Fibroblast of lung (primary cell): Measurements from ENCODE around the gene NKAIN4. TPM values are rescaled to one million over a fixed set of nuclear protein-coding genes. Genes with fewer than 3 reads are reported as not detected.
A peak's percentile ranks its signal among the peaks of the same experiment; 100 is the strongest.

ENCODE experiments used
- DNase-seq, 2 donors: peaks; one replicate each; pipeline versions ENCODE4 v3.0.0 to v3.0.0-alpha.2; 2010; ENCODE audit warnings: low read depth in 2 of 2
- H2AFZ ChIP-seq: 2 replicates; pipeline ENCODE4 v1.5.1; 2012; ENCODE audit warnings: low read length, control low read depth, inconsistent platforms
- H3K27ac ChIP-seq: 2 replicates; pipeline ENCODE4 v1.5.1; 2011; ENCODE audit warnings: low read length, control low read depth; ENCODE audit not compliant: insufficient read depth
- H3K27me3 ChIP-seq: 2 replicates; pipeline ENCODE4 v1.5.1; 2011; ENCODE audit warnings: mild to moderate bottlenecking, low read length; ENCODE audit not compliant: control insufficient read depth, insufficient read depth
- H3K36me3 ChIP-seq: 2 replicates; pipeline ENCODE4 v1.5.1; 2011; ENCODE audit warnings: low read length; ENCODE audit not compliant: control insufficient read depth, insufficient read depth
- H3K4me1 ChIP-seq: 2 replicates; pipeline ENCODE4 v1.5.1; 2011; ENCODE audit warnings: low read length; ENCODE audit not compliant: control insufficient read depth, insufficient read depth; ENCODE audit errors: extremely low read depth
- H3K4me2 ChIP-seq: 2 replicates; pipeline ENCODE4 v1.5.1; 2011; ENCODE audit warnings: low read length, control low read depth; ENCODE audit not compliant: insufficient read depth; ENCODE audit errors: extremely low read depth
- H3K4me3 ChIP-seq, 4 experiments: fragments of 200-600 bp in 1 of 4; sonication (generic) in 1 of 4; replicated peaks in 1 of 4; 2 replicates each; pipeline ENCODE4 v1.5.1; 2011 to 2016; ENCODE audit warnings: low read length in 4 of 4, low read depth in 3 of 4, mild to moderate bottlenecking in 3 of 4, control low read depth in 2 of 4, inconsistent platforms in 1 of 4, mixed read lengths in 1 of 4; ENCODE audit not compliant: insufficient read depth in 1 of 4; ENCODE audit errors: control extremely low read depth in 1 of 4
- H3K79me2 ChIP-seq: 2 replicates; pipeline ENCODE4 v1.5.1; 2012; ENCODE audit warnings: mild to moderate bottlenecking, low read length, inconsistent platforms; ENCODE audit not compliant: control insufficient read depth, insufficient read depth
- H3K9ac ChIP-seq: 2 replicates; pipeline ENCODE4 v1.5.1; 2011; ENCODE audit warnings: mild to moderate bottlenecking, low read length, control low read depth; ENCODE audit not compliant: insufficient read depth
- H3K9me3 ChIP-seq: 2 replicates; pipeline ENCODE4 v1.5.1; 2012; ENCODE audit warnings: low read depth, low read length; ENCODE audit not compliant: control insufficient read depth, insufficient read depth
- H4K20me1 ChIP-seq: 2 replicates; pipeline ENCODE4 v1.5.1; 2011; ENCODE audit warnings: low read length; ENCODE audit not compliant: control insufficient read depth, insufficient read depth; ENCODE audit errors: extremely low read depth
- EZH2 ChIP-seq: IDR thresholded peaks from 2 replicates; pipeline ENCODE4 v1.5.1; 2012; ENCODE audit warnings: low read length, control low read depth, mild to moderate bottlenecking; ENCODE audit errors: missing control alignments
- polyA plus RNA-seq, 2 donors: library from polyadenylated mRNA; depleted of rRNA in 1 of 2; stranded (reverse) in 1 of 2; unstranded in 1 of 2; fragments of >200 nt; gene quantifications; 2 replicates each; pipeline ENCODE4 v1.2.1, GENCODE V29; 2011 to 2012; ENCODE audit warnings: missing spikeins in 1 of 2
- total RNA-seq: library from RNA; depleted of rRNA; stranded (reverse); fragments of >200 nt; gene quantifications from 2 replicates; pipeline ENCODE4 v1.2.1, GENCODE V29; 2014
- TF ChIP-seq, protein P1 (sequence below), 2 donors: IDR thresholded peaks in 1 of 2; conservative IDR thresholded peaks in 1 of 2; 1 replicate in 1 of 2; 2 replicates in 1 of 2; pipeline ENCODE4 v1.5.1; 2011 to 2012; ENCODE audit warnings: low read length in 2 of 2, control low read depth in 1 of 2, inconsistent platforms in 1 of 2, low read depth in 1 of 2, mild to moderate bottlenecking in 1 of 2

Gene NKAIN4
- total and polyA plus RNA-seq, 2 donors (not counting 1 experiment from before 2014, with no cell fraction given): not detected

DNA sequence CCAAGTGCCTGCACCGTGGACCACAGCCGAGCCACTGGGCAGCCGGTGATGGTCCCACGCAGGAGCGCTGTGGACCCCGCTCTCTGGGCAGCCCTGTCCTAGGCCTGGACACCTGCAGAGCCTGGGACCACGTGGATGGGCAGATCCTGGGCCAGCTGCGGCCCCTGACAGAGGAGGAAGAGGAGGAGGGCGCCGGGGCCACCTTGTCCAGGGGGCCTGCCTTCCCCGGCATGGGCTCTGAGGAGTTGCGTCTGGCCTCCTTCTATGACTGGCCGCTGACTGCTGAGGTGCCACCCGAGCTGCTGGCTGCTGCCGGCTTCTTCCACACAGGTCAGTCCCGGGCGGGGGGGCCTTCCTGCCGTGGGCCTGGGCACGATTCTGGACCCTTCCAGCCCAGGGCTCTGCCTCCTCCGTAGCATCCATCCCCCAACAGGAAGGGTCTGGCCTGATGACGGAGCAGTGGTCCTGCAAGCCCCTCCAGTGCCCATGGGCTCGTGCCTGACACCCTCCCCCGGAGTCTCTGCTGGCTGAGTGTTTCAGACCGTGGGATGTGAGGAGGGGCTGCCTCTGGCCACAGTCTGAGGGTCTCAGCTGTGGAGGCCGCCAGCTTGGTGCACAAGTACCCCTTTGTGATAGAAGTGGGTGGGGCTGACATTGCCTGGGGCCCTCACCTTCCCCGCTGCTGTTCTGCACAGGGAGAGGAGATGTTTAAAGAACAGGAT, 18.0 kb downstream of the NKAIN4 start:
- Histone ChIP-seq H4K20me1 (no peaks in the 10 kb centered on the region), H3K4me1 (peaks cover 9% of the 10 kb centered on the region), H3K4me3 (no peak overlapping the region), H3K36me3 (no peaks in the 10 kb centered on the region), H3K4me2 (no peak overlapping the region), H3K9me3 (no peaks in the 10 kb centered on the region), H3K9ac (no peak overlapping the region), H2AFZ (no peak overlapping the region), H3K27me3 (peaks cover 2% of the 10 kb centered on the region), H3K27ac (no peak overlapping the region), H3K79me2 (no peaks in the 10 kb centered on the region)
- DNase-seq: no peak
- TF ChIP-seq EZH2: no peak
- TF ChIP-seq, protein P1, sequence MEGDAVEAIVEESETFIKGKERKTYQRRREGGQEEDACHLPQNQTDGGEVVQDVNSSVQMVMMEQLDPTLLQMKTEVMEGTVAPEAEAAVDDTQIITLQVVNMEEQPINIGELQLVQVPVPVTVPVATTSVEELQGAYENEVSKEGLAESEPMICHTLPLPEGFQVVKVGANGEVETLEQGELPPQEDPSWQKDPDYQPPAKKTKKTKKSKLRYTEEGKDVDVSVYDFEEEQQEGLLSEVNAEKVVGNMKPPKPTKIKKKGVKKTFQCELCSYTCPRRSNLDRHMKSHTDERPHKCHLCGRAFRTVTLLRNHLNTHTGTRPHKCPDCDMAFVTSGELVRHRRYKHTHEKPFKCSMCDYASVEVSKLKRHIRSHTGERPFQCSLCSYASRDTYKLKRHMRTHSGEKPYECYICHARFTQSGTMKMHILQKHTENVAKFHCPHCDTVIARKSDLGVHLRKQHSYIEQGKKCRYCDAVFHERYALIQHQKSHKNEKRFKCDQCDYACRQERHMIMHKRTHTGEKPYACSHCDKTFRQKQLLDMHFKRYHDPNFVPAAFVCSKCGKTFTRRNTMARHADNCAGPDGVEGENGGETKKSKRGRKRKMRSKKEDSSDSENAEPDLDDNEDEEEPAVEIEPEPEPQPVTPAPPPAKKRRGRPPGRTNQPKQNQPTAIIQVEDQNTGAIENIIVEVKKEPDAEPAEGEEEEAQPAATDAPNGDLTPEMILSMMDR (conservative IDR thresholded peaks at IDR 0.05 in 1 of 2, IDR thresholded peaks at IDR 0.05 in 1 of 2; ENCODE audit: low read depth in 1 of 2, low read length in 2 of 2): no peak

DNA sequence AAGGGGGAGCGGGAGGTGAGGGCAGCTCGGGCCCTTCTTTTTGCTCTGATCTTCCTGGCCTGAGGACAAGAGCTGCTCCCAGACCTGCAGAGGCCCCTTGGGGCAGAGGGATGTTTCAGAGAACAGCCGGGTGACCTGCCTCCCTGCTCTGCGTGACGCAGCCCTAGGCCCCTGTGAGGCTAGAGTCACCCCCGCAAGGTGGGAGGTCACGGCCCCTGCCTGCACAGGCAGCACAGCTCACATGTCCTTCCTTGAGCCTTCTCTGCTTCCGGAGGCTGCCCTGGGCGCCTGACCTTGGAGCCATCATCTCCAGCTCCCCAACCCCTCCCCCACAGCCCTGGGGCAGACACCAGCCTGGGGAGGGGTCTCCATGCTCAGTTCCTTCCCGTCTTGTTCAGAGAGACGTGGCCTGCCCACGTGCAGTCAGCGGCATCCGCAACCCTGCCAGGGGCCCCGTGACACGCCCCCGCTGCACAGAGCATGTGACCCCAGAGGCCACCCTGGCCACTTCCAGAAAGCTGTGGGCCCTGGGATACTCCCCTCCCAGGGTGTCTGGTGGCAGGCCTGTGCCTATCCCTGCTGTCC, 18.8 kb downstream of the NKAIN4 start, which contains the start of gene BIRC7:
BIRC7 (plus strand) TSS at position 507 of the 585 bp plus-strand sequence. CDS start 192 bp downstream, outside the sequence.
- TF ChIP-seq EZH2: no peak
- TF ChIP-seq, protein P1 (conservative IDR thresholded peaks at IDR 0.05 in 1 of 2, IDR thresholded peaks at IDR 0.05 in 1 of 2; ENCODE audit: low read depth in 1 of 2, low read length in 2 of 2): no peak
- H3K9ac ChIP-seq: no peak within 1 kb of the TSS
- no peak for DNase-seq

DNA sequence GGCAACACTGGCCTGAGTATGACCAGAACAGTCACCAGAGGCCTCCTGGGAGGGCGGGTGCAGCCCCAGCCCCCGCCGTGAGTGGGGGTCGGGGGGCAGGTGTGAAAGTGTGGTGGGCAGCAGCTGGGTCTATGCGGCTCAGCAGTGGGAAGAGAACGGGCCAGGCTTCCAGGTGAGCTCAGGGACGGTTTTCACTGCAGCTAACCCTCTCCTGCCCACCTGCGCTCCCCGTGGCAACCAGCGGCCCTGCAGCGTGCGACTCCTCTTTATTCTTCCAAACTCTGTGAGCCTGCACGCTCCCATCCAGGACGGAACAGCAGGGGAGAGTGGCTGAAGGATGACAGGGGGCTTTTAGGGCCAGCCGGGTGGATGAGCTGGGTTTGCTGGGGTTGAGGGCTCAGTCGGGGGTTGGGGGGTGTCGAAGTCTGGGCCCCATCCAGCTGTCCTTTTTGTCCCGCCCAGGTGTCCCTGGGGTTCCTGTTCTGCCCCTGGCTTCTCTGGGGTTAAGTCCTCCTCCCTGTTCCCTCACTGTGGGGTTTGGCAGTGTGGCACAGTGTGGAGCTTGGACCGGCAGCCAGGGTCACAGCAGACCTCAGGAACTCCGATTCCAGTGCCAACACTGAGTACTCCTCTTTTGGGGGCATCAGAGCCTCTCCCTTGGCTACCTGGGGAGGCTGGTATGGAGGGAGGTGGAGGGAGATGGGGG, 19.4 kb downstream of the NKAIN4 start:
- H3K36me3 ChIP-seq: no peaks in the 10 kb centered on the region
- no peak overlapping the region for H3K4me2 ChIP-seq
- no peak overlapping the region for H3K27ac ChIP-seq
- no peak overlapping the region for H3K9ac ChIP-seq
- H2AFZ ChIP-seq: no peak overlapping the region
- H3K4me3 ChIP-seq: no peak overlapping the region
- DNase-seq: no peak
- peaks cover 14% of the 10 kb centered on the region for H3K4me1 ChIP-seq
- H3K79me2 ChIP-seq: no peaks in the 10 kb centered on the region
- TF ChIP-seq, protein P1 (conservative IDR thresholded peaks at IDR 0.05 in 1 of 2, IDR thresholded peaks at IDR 0.05 in 1 of 2; ENCODE audit: low read depth in 1 of 2, low read length in 2 of 2): peak; percentile 7 to 27
- TF ChIP-seq EZH2: no peak
- H3K9me3 ChIP-seq: no peaks in the 10 kb centered on the region
- peaks cover 3% of the 10 kb centered on the region for H3K27me3 ChIP-seq
- no peaks in the 10 kb centered on the region for H4K20me1 ChIP-seq

More for the DNA sequence above, 18.8 kb downstream of the NKAIN4 start, which contains the start of gene BIRC7:
- Histone ChIP-seq H3K4me3 (no peak within 1 kb of the TSS), H3K27me3 (peaks cover 2% of the 10 kb centered on the region), H4K20me1 (no peaks in the 10 kb centered on the region), H3K79me2 (no peaks in the 10 kb centered on the region), H3K27ac (no peak within 1 kb of the TSS), H2AFZ (no peak within 1 kb of the TSS), H3K36me3 (no peaks in the 10 kb centered on the region), H3K9me3 (no peaks in the 10 kb centered on the region), H3K4me1 (peaks cover 14% of the 10 kb centered on the region), H3K4me2 (no peak within 1 kb of the TSS)
